Loucy (cell line): ENCODE results near the gene BMPER.

Experiments used
- H2AFZ ChIP-seq: fragments of 200-600 bp; sonication (generic); 2 replicates; pipeline ENCODE4 v1.6.0; 2016; ENCODE audit warnings: antibody characterized with exemption, mild to moderate bottlenecking, low read length, moderate library complexity
- H3F3A ChIP-seq: fragments of 200-600 bp; 2 replicates; pipeline ENCODE4 v1.6.0; 2016; ENCODE audit warnings: antibody characterized with exemption, low read depth, mild to moderate bottlenecking
- H3K27me3 ChIP-seq: fragments of 200-600 bp; sonication (generic); 2 replicates; pipeline ENCODE4 v1.6.1; 2014; ENCODE audit warnings: low read length, mild to moderate bottlenecking; ENCODE audit not compliant: insufficient read depth, poor library complexity, severe bottlenecking
- H3K36me3 ChIP-seq: fragments of 200-600 bp; sonication (generic); 2 replicates; pipeline ENCODE4 v1.6.1; 2016; ENCODE audit warnings: low read length; ENCODE audit not compliant: insufficient read depth
- H3K4me1 ChIP-seq: fragments of 200-600 bp; sonication (generic); 2 replicates; pipeline ENCODE4 v1.5.1; 2014; ENCODE audit warnings: low read length, mild to moderate bottlenecking; ENCODE audit not compliant: insufficient read depth, poor library complexity, severe bottlenecking
- H3K4me2 ChIP-seq: fragments of 200-600 bp; sonication (generic); 2 replicates; pipeline ENCODE4 v1.6.0; 2014; ENCODE audit warnings: antibody characterized with exemption, low read length, low read depth, mild to moderate bottlenecking; ENCODE audit not compliant: poor library complexity, severe bottlenecking
- H3K4me3 ChIP-seq: fragments of 200-600 bp; sonication (generic); 2 replicates; pipeline ENCODE4 v1.5.1; 2014; ENCODE audit warnings: low read length, mild to moderate bottlenecking, mixed read lengths; ENCODE audit not compliant: poor library complexity, severe bottlenecking
- H3K79me2 ChIP-seq: fragments of 200-600 bp; sonication (generic); 2 replicates; pipeline ENCODE4 v1.6.1; 2014; ENCODE audit warnings: low read length; ENCODE audit not compliant: insufficient read depth
- H3K9ac ChIP-seq: fragments of 200-600 bp; sonication (generic); 2 replicates; pipeline ENCODE4 v1.6.0; 2014; ENCODE audit warnings: mild to moderate bottlenecking, low read depth, low read length, moderate library complexity; ENCODE audit not compliant: poor library complexity, severe bottlenecking
- H3K9me2 ChIP-seq: fragments of 200-600 bp; sonication (generic); replicated peaks from 2 replicates; pipeline ENCODE4 v1.6.1; 2016; ENCODE audit warnings: low read depth, low read length, mixed read lengths
- H3K9me3 ChIP-seq: fragments of 200-600 bp; sonication (generic); 2 replicates; pipeline ENCODE4 v1.6.1; 2014; ENCODE audit warnings: mild to moderate bottlenecking, antibody characterized with exemption, low read length, low read depth; ENCODE audit not compliant: insufficient read depth
- H4K20me1 ChIP-seq: fragments of 200-600 bp; sonication (generic); 2 replicates; pipeline ENCODE4 v1.6.0; 2014; ENCODE audit warnings: antibody characterized with exemption, low read length, mild to moderate bottlenecking; ENCODE audit not compliant: insufficient read depth, poor library complexity, severe bottlenecking
- CTCF ChIP-seq: fragments of 200-600 bp; sonication (generic); conservative IDR thresholded peaks from 2 replicates; pipeline ENCODE4 v1.5.1; 2014; ENCODE audit warnings: mild to moderate bottlenecking, antibody characterized with exemption, low read length
- EZH2phosphoT487 ChIP-seq: fragments of 200-600 bp; IDR thresholded peaks from 2 replicates; pipeline ENCODE4 v1.6.1; 2018; ENCODE audit warnings: antibody characterized with exemption, mild to moderate bottlenecking, moderate library complexity, borderline replicate concordance

BMPER gene

GRCh38 chr7:34191771-34192479, 286.6 kb downstream of the BMPER start:
- H3K4me1 ChIP-seq, result no peaks in the 10 kb centered on the region

GRCh38 chr7:34192906-34193305, 287.6 kb downstream of the BMPER start:
- no peaks in the 10 kb centered on the region for H4K20me1 ChIP-seq
- H3K79me2 ChIP-seq, result no peaks in the 10 kb centered on the region
- H3K27me3 ChIP-seq, result no peaks in the 10 kb centered on the region
- 0 out of 2 replicates have a peak, but pooled peaks cover 2% of the 10 kb centered on the region for H3K9me3 ChIP-seq
- H3K4me2 ChIP-seq, result no peak overlapping the region
- H3K36me3 ChIP-seq, result no peaks in the 10 kb centered on the region
- no peaks in the 10 kb centered on the region for H3K4me1 ChIP-seq
- H3K4me3 ChIP-seq, result no peak overlapping the region
- TF ChIP-seq CTCF, result no peak
- no peak for TF ChIP-seq EZH2phosphoT487
- no peaks in the 10 kb centered on the region for H3K9me2 ChIP-seq
- H3F3A ChIP-seq, result no peaks in the 10 kb centered on the region
- H3K9ac ChIP-seq, result no peak overlapping the region
- H2AFZ ChIP-seq, result no peak overlapping the region

More at GRCh38 chr7:34191771-34192479, 286.6 kb downstream of the BMPER start:
- no peak overlapping the region for H3K9ac ChIP-seq
- no peaks in the 10 kb centered on the region for H3K9me2 ChIP-seq
- H3K36me3 ChIP-seq, result no peaks in the 10 kb centered on the region
- no peaks in the 10 kb centered on the region for H3K79me2 ChIP-seq
- no peak overlapping the region for H2AFZ ChIP-seq
- no peak overlapping the region for H3K4me2 ChIP-seq
- no peaks in the 10 kb centered on the region for H3K27me3 ChIP-seq
- 0 out of 2 replicates have a peak, but pooled peaks cover 2% of the 10 kb centered on the region for H3K9me3 ChIP-seq
- no peaks in the 10 kb centered on the region for H4K20me1 ChIP-seq
- H3K4me3 ChIP-seq, result no peak overlapping the region
- TF ChIP-seq CTCF (no peak), EZH2phosphoT487 (no peak)
- H3F3A ChIP-seq, result no peaks in the 10 kb centered on the region

- H3K9me2 ChIP-seq, result no peaks in the 10 kb centered on the region
- no peaks in the 10 kb centered on the region for H4K20me1 ChIP-seq
- H3K4me3 ChIP-seq, result no peak overlapping the region
- H3K4me1 ChIP-seq, result no peaks in the 10 kb centered on the region
- H3K79me2 ChIP-seq, result no peaks in the 10 kb centered on the region
- no peaks in the 10 kb centered on the region for H3F3A ChIP-seq
- H3K9me3 ChIP-seq, result peaks cover 2% of the 10 kb centered on the region; the same call in 1 of the 2 replicates
- H3K36me3 ChIP-seq, result no peaks in the 10 kb centered on the region
- H3K27me3 ChIP-seq, result no peaks in the 10 kb centered on the region
- H3K4me2 ChIP-seq, result no peak overlapping the region
- H2AFZ ChIP-seq, result no peak overlapping the region
- H3K9ac ChIP-seq, result no peak overlapping the region
- TF ChIP-seq EZH2phosphoT487 (no peak), CTCF (no peak)
These were observed 292.9 kb downstream of the BMPER start for GRCh38 chr7:34198231-34198641.
